Activated B cell treated with CpG ODN at 0.5 μM for 24 hours (primary cell): Measurements from ENCODE around the gene PGP. TPM values are rescaled to one million over a fixed set of nuclear protein-coding genes. Genes with fewer than 3 reads are reported as not detected.
"Not testable (repeated sequence)": the region's sequence is repeated elsewhere in the genome, so short reads cannot be mapped to it uniquely, and the experiment has no call there.

Experiments used
- ATAC-seq: fragments of 200-7000 bp; cut with Tn5 transposase; one replicate; pipeline ENCODE4 v1.10.0; 2021; ENCODE audit warnings: low read depth, mild to moderate bottlenecking, moderate library complexity
- CTCF ChIA-PET: fragments of 350-600 bp; sonication (Branson Sonifier 250); formaldehyde crosslinking; loops from one replicate; lab custom pipeline; 2021; ENCODE audit warnings: antibody characterized with exemption; lab: Charles Lee
- POLR2A ChIA-PET: fragments of 350-600 bp; sonication (Branson Sonifier 250); formaldehyde crosslinking; loops from one replicate; lab custom pipeline; 2021; ENCODE audit warnings: antibody characterized with exemption; lab: Charles Lee
- DNase-seq: peaks from one replicate; pipeline ENCODE4 v3.0.0; 2022
- H3K27ac Mint-ChIP-seq: one replicate; pipeline ENCODE4 v1.8.0; 2020; ENCODE audit warnings: mixed read lengths
- H3K27me3 Mint-ChIP-seq: one replicate; pipeline ENCODE4 v1.8.0; 2021; ENCODE audit warnings: mixed read lengths
- H3K36me3 Mint-ChIP-seq: one replicate; pipeline ENCODE4 v1.8.0; 2021; ENCODE audit warnings: low read depth, mixed read lengths
- H3K4me1 Mint-ChIP-seq: one replicate; pipeline ENCODE4 v1.8.0; 2021; ENCODE audit warnings: mixed read lengths
- H3K4me3 Mint-ChIP-seq: one replicate; pipeline ENCODE4 v1.8.0; 2020; ENCODE audit warnings: mild to moderate bottlenecking, mixed read lengths
- H3K9me3 Mint-ChIP-seq: one replicate; pipeline ENCODE4 v1.8.0; 2020; ENCODE audit warnings: mixed read lengths
- CTCF ChIP-seq: fragments of 200-600 bp; IDR thresholded peaks from one replicate; pipeline ENCODE4 v1.8.0; 2022; ENCODE audit warnings: antibody characterized with exemption, mild to moderate bottlenecking
- intact Hi-C: fragments of 100-400 bp; cut with micrococcal nuclease; formaldehyde crosslinking; loops from one replicate; pipeline ENCODE4 v1.15.1; 2024
- total RNA-seq: library from RNA; stranded (reverse); gene quantifications from 2 replicates; pipeline ENCODE4 v1.2.3, GENCODE V29; 2022

Gene PGP
- total RNA-seq = 9.9 and 10.4 TPM in 2 replicates

- peak within 1 kb of the TSS; percentile 87 for H3K27ac Mint-ChIP-seq
- ChIA-PET CTCF (interaction anchor here (1.0 kb wide), 2 partner anchors 20 to 37 kb away, joined by 3 to 4 read pairs; partner anchors contain the start of gene ECI1), POLR2A (interaction anchor here (0.5 to 3.4 kb wide), 10 partner anchors 10 to 1832 kb away, joined by 3 to 38 read pairs (median 4); partner anchors contain the start of genes ECI1, MLST8, RPS2 and SYNGR3)
- DNase-seq (no peak), ATAC-seq (peak; percentile 95)
- intact Hi-C loops = no loop called here
- H3K27me3 Mint-ChIP-seq = no peaks in the 10 kb centered on the region
- H3K4me3 Mint-ChIP-seq = peak within 1 kb of the TSS; percentile 87
- H3K36me3 Mint-ChIP-seq = peaks cover 3% of the 10 kb centered on the region
- no peak for TF ChIP-seq CTCF
- peaks cover 14% of the 10 kb centered on the region for H3K4me1 Mint-ChIP-seq
- H3K9me3 Mint-ChIP-seq = no peaks in the 10 kb centered on the region
Observed at GRCh38 chr16:2214719-2214968, at the start of gene PGP. TSS of gene PGP (minus strand) at chr16:2214840. CDS start at chr16:2214777, 63 bp downstream.

- Mint-ChIP-seq H3K36me3 (peaks cover 77% of the 10 kb centered on the region), H3K4me1 (peaks cover 30% of the 10 kb centered on the region)
- H3K27me3 Mint-ChIP-seq, H3K27ac Mint-ChIP-seq, ATAC-seq, DNase-seq, H3K4me3 Mint-ChIP-seq, CTCF ChIA-PET, intact Hi-C loops, H3K9me3 Mint-ChIP-seq: not testable (repeated sequence)
- POLR2A ChIA-PET = interaction anchor here (0.7 to 1.9 kb wide), 3 partner anchors 11 to 58 kb away, joined by 3 to 6 read pairs (median 3); partner anchors contain the start of genes ECI1, MLST8 and PGP
Observed at GRCh38 chr16:2263026-2263425, 48.4 kb upstream of the PGP start.

- no peak for TF ChIP-seq CTCF
- no peaks in the 10 kb centered on the region for H3K27me3 Mint-ChIP-seq
- peaks cover 89% of the 10 kb centered on the region for H3K36me3 Mint-ChIP-seq
- ChIA-PET POLR2A (no interaction called here), CTCF (no interaction called here)
- DNase-seq = no peak
- intact Hi-C loops = no loop called here
- no peaks in the 10 kb centered on the region for H3K9me3 Mint-ChIP-seq
- H3K27ac Mint-ChIP-seq = no peak overlapping the region
- no peak for ATAC-seq
- no peak overlapping the region for H3K4me3 Mint-ChIP-seq
- peaks cover 17% of the 10 kb centered on the region for H3K4me1 Mint-ChIP-seq
Observed at GRCh38 chr16:2260250-2260649, 45.6 kb upstream of the PGP start.

- H3K27me3 Mint-ChIP-seq, H3K4me1 Mint-ChIP-seq, H3K4me3 Mint-ChIP-seq, ATAC-seq, H3K9me3 Mint-ChIP-seq, DNase-seq, H3K27ac Mint-ChIP-seq, CTCF ChIA-PET: not testable (repeated sequence)
- intact Hi-C loops = loop anchor here (10.0 kb wide), 1 partner anchor 394 kb away; no protein-coding TSS in a partner anchor
- POLR2A ChIA-PET = interaction anchor here (0.7 kb wide), 1 partner anchor 500 kb away, joined by 4 read pairs; no protein-coding TSS in a partner anchor
- peaks cover 86% of the 10 kb centered on the region for H3K36me3 Mint-ChIP-seq
Observed at GRCh38 chr16:2258530-2258929, 43.9 kb upstream of the PGP start.

GRCh38 chr16:2257726-2258125, 43.1 kb upstream of the PGP start:
- intact Hi-C loops = loop anchor here (10.0 kb wide), 1 partner anchor 393 kb away; no protein-coding TSS in a partner anchor
- Mint-ChIP-seq H3K27ac (no peak overlapping the region), H3K4me1 (peaks cover 17% of the 10 kb centered on the region), H3K36me3 (peaks cover 86% of the 10 kb centered on the region), H3K9me3 (no peaks in the 10 kb centered on the region), H3K27me3 (no peaks in the 10 kb centered on the region), H3K4me3 (no peak overlapping the region)
- no peak for TF ChIP-seq CTCF
- POLR2A ChIA-PET = interaction anchor here (0.8 kb wide), 1 partner anchor 13 kb away, joined by 3 read pairs; no protein-coding TSS in a partner anchor
- DNase-seq (no peak), ATAC-seq (no peak)
- CTCF ChIA-PET = no interaction called here

- POLR2A ChIA-PET = interaction anchor here (0.7 to 0.8 kb wide), 2 partner anchors 14 to 18 kb away, joined by 3 read pairs; no protein-coding TSS in a partner anchor
- CTCF ChIA-PET = no interaction called here
- H3K27me3 Mint-ChIP-seq = no peaks in the 10 kb centered on the region
- ATAC-seq (no peak), DNase-seq (no peak)
- H3K36me3 Mint-ChIP-seq = peaks cover 76% of the 10 kb centered on the region
- H3K9me3 Mint-ChIP-seq = no peaks in the 10 kb centered on the region
- no peak for TF ChIP-seq CTCF
- intact Hi-C loops = loop anchor here (10.0 kb wide), 1 partner anchor 392 kb away; no protein-coding TSS in a partner anchor
- no peak overlapping the region for H3K4me3 Mint-ChIP-seq
- H3K4me1 Mint-ChIP-seq = peaks cover 28% of the 10 kb centered on the region
- H3K27ac Mint-ChIP-seq = no peak overlapping the region
Observed at GRCh38 chr16:2256531-2257140, 42.0 kb upstream of the PGP start.
